Natural killer cell (primary cell): ENCODE results near the gene PEX12. TPM values are rescaled to one million over a fixed set of nuclear protein-coding genes. Genes with fewer than 3 reads are reported as not detected.
"Not testable (repeated sequence)": the region's sequence is repeated elsewhere in the genome, so short reads cannot be mapped to it uniquely, and the experiment has no call there.

Experiments
- ATAC-seq, 3 donors: fragments of 150-1000 bp in 2 of 3; fragments of 200-7000 bp in 1 of 3; cut with Tn5 transposase; 1 replicate in 1 of 3; 2 replicates in 2 of 3; pipeline ENCODE4 v1.10.0; 2021; ENCODE audit warnings: mild to moderate bottlenecking in 2 of 3, moderate library complexity in 2 of 3
- DNase-seq, 2 donors: peaks; one replicate each; pipeline versions ENCODE4 v3.0.0 to v3.0.0-alpha.2; 2013 to 2021; ENCODE audit warnings: mixed read lengths in 1 of 2
- H3K27ac ChIP-seq: one replicate; pipeline ENCODE4 v1.5.1; 2013; ENCODE audit warnings: mild to moderate bottlenecking, low read length
- H3K27me3 ChIP-seq: one replicate; pipeline ENCODE4 v1.6.1; 2013; ENCODE audit warnings: low read length; ENCODE audit not compliant: control insufficient read depth, insufficient read depth
- H3K36me3 ChIP-seq: one replicate; pipeline ENCODE4 v1.6.1; 2013; ENCODE audit warnings: low read length; ENCODE audit not compliant: control insufficient read depth, insufficient read depth
- H3K4me1 ChIP-seq: one replicate; pipeline ENCODE4 v1.6.1; 2013; ENCODE audit warnings: low read length; ENCODE audit not compliant: control insufficient read depth, insufficient read depth
- H3K4me3 ChIP-seq: one replicate; pipeline ENCODE4 v1.5.1; 2013; ENCODE audit warnings: low read length
- H3K9me3 ChIP-seq: one replicate; pipeline ENCODE4 v1.6.1; 2013; ENCODE audit warnings: low read length; ENCODE audit not compliant: control insufficient read depth, insufficient read depth
- H3K27ac Mint-ChIP-seq, 2 donors: one replicate each; pipeline ENCODE4 v1.8.0; 2022; ENCODE audit warnings: mild to moderate bottlenecking in 2 of 2, mixed read lengths in 2 of 2, moderate library complexity in 1 of 2
- H3K27me3 Mint-ChIP-seq, 2 donors: one replicate each; pipeline ENCODE4 v1.8.0; 2022; ENCODE audit warnings: low read depth in 2 of 2, mixed read lengths in 2 of 2
- H3K36me3 Mint-ChIP-seq: one replicate; pipeline ENCODE4 v1.8.0; 2022; ENCODE audit warnings: mixed read lengths
- H3K4me1 Mint-ChIP-seq, 2 donors: one replicate each; pipeline ENCODE4 v1.8.0; 2022; ENCODE audit warnings: mixed read lengths in 2 of 2
- H3K4me3 Mint-ChIP-seq: one replicate; pipeline ENCODE4 v1.8.0; 2022; ENCODE audit warnings: mild to moderate bottlenecking, moderate library complexity, mixed read lengths
- H3K9me3 Mint-ChIP-seq, 2 donors: one replicate each; pipeline ENCODE4 v1.8.0; 2022; ENCODE audit warnings: mixed read lengths in 2 of 2
- CTCF ChIP-seq: fragments of 200-600 bp; IDR thresholded peaks from one replicate; pipeline ENCODE4 v1.8.0; 2022; ENCODE audit warnings: antibody characterized with exemption
- WGBS: methylation state at CpG from one replicate; pipeline ENCODE4 v1.1.7; 2013; ENCODE audit warnings: missing lambda C conversion rate; ENCODE audit not compliant: insufficient coverage; 5-methylcytosine and 5-hydroxymethylcytosine counted together
- intact Hi-C: fragments of 100-400 bp; cut with micrococcal nuclease; formaldehyde crosslinking; loops from one replicate; pipeline ENCODE4 v1.14.2; 2022
- total RNA-seq, 4 donors: library from RNA; stranded (reverse); fragments of 120-200 nt in 1 of 4; gene quantifications; one replicate each; pipeline versions ENCODE4 v1.2.3 to v1.2.4, GENCODE V29; 2013 to 2022

The PEX12 gene
- total RNA-seq, 3 donors from 2014 or later (not counting 1 experiment from before 2014, with no cell fraction given): 2.5 to 3.0 (median 2.9) TPM

GRCh38 chr17:35536664-35537171 lies 41.7 kb downstream of the PEX12 start:
- no peaks in the 10 kb centered on the region for H3K27me3 ChIP-seq
- Mint-ChIP-seq H3K4me3 (peak overlapping the region; percentile 90), H3K36me3 (no peaks in the 10 kb centered on the region), H3K27ac (peak overlapping the region; percentile 84 to 88), H3K9me3 (no peaks in the 10 kb centered on the region), H3K27me3 (no peaks in the 10 kb centered on the region), H3K4me1 (peaks cover 62 to 77% of the 10 kb centered on the region in 2 donors)
- H3K4me3 ChIP-seq: peak overlapping the region; percentile 57
- H3K36me3 ChIP-seq: no peaks in the 10 kb centered on the region
- peak; percentile 55 to 68 (median 63) for ATAC-seq
- no peaks in the 10 kb centered on the region for H3K9me3 ChIP-seq
- H3K4me1 ChIP-seq: peaks cover 54% of the 10 kb centered on the region
- DNase-seq: peak in 1 of 2 donors; percentile 46
- intact Hi-C loops: loop anchor here (1.0 to 10.0 kb wide), 5 partner anchors 16 to 648 kb away; partner anchors contain the start of gene SLFN12
- WGBS: 26% methylated on average over 13 of the region's 13 CpGs
- TF ChIP-seq CTCF: no peak
- peak overlapping the region; percentile 90 for H3K27ac ChIP-seq

GRCh38 chr17:35535406-35535805 lies 43.0 kb downstream of the PEX12 start:
- H3K4me1 Mint-ChIP-seq: peaks cover 61 to 78% of the 10 kb centered on the region in 2 donors

GRCh38 chr17:35534576-35535093 lies 43.7 kb downstream of the PEX12 start:
- 53% methylated on average over 2 of the region's 3 CpGs for WGBS
- peaks cover 49% of the 10 kb centered on the region for H3K4me1 ChIP-seq
- H3K27me3 Mint-ChIP-seq: no peaks in the 10 kb centered on the region
- H3K4me3 ChIP-seq: peak overlapping the region; percentile 57
- no peaks in the 10 kb centered on the region for H3K36me3 Mint-ChIP-seq
- H3K27me3 ChIP-seq: no peaks in the 10 kb centered on the region
- H3K9me3 Mint-ChIP-seq: no peaks in the 10 kb centered on the region
- no peaks in the 10 kb centered on the region for H3K9me3 ChIP-seq
- TF ChIP-seq CTCF: no peak
- H3K4me3 Mint-ChIP-seq: peak overlapping the region; percentile 90
- intact Hi-C loops: loop anchor here (10.0 kb wide), 1 partner anchor 650 kb away; no protein-coding TSS in a partner anchor
- peaks cover 59 to 76% of the 10 kb centered on the region in 2 donors for H3K4me1 Mint-ChIP-seq
- H3K36me3 ChIP-seq: no peaks in the 10 kb centered on the region
- ATAC-seq: no peak
- peak overlapping the region; percentile 90 for H3K27ac ChIP-seq
- DNase-seq: no peak
- H3K27ac Mint-ChIP-seq: peak overlapping the region; percentile 84 to 88

More at GRCh38 chr17:35535406-35535805, 43.0 kb downstream of the PEX12 start:
- not testable (repeated sequence) for H3K27me3 ChIP-seq, H3K9me3 Mint-ChIP-seq, ATAC-seq, H3K36me3 ChIP-seq, H3K9me3 ChIP-seq, H3K27me3 Mint-ChIP-seq, H3K36me3 Mint-ChIP-seq
- Histone ChIP-seq H3K27ac (peak overlapping the region; percentile 90), H3K4me3 (peak overlapping the region; percentile 57), H3K4me1 (peaks cover 50% of the 10 kb centered on the region)
- 63% methylated on average over 7 of the region's 9 CpGs for WGBS
- DNase-seq: peak in 1 of 2 donors; percentile 19
- intact Hi-C loops: loop anchor here (10.0 kb wide), 1 partner anchor 649 kb away; no protein-coding TSS in a partner anchor
- peak overlapping the region; percentile 84 to 88 for H3K27ac Mint-ChIP-seq
- H3K4me3 Mint-ChIP-seq: peak overlapping the region; percentile 90

GRCh38 chr17:35531160-35531559 lies 47.2 kb downstream of the PEX12 start:
- no peaks in the 10 kb centered on the region for H3K27me3 ChIP-seq
- H3K9me3 ChIP-seq: no peaks in the 10 kb centered on the region
- Mint-ChIP-seq H3K36me3 (no peaks in the 10 kb centered on the region), H3K9me3 (no peaks in the 10 kb centered on the region), H3K4me1 (peaks cover 58 to 77% of the 10 kb centered on the region in 2 donors), H3K27me3 (no peaks in the 10 kb centered on the region), H3K4me3 (peak overlapping the region; percentile 88), H3K27ac (peak overlapping the region; percentile 88 to 95)
- peaks cover 40% of the 10 kb centered on the region for H3K4me1 ChIP-seq
- no peaks in the 10 kb centered on the region for H3K36me3 ChIP-seq
- peak overlapping the region; percentile 70 for H3K27ac ChIP-seq
- TF ChIP-seq CTCF: no peak
- peak; percentile 31 to 76 (median 44) for ATAC-seq
- no CpG with 5 or more reads among the region's 1 CpG for WGBS
- intact Hi-C loops: loop anchor here (2.0 to 10.0 kb wide), 2 partner anchors 42 to 654 kb away; no protein-coding TSS in a partner anchor
- H3K4me3 ChIP-seq: no peak overlapping the region
- peak in 1 of 2 donors; percentile 56 for DNase-seq
